ENCODE measurements around the gene PPP2R5E.

GRCh38 chr14:63343878-63344277 is 199.3 kb downstream of the PPP2R5E start:
- no peak for TF ChIP-seq POLR2A (IDR thresholded peaks at IDR 0.05; ENCODE audit: low read depth)
- no peak for TF ChIP-seq POLR2AphosphoS5 (IDR thresholded peaks at IDR 0.05)
